Fibroblast of pulmonary artery (primary cell): ENCODE data around the gene PHACTR1.

Experiments used
- DNase-seq: peaks from one replicate; pipeline ENCODE4 v3.0.0-alpha.2; 2010; ENCODE audit warnings: low read depth
- H3K4me3 ChIP-seq: replicated peaks from 2 replicates; pipeline ENCODE4 v1.5.1; 2011; ENCODE audit warnings: low read depth, mild to moderate bottlenecking, control low read depth, low read length, moderate library complexity
- TF ChIP-seq, protein P1 (sequence below): IDR thresholded peaks from 2 replicates; pipeline ENCODE4 v1.5.1; 2011; ENCODE audit warnings: mild to moderate bottlenecking, control low read depth, low read length, inconsistent platforms; ENCODE audit errors: missing control alignments

PHACTR1 gene

DNA sequence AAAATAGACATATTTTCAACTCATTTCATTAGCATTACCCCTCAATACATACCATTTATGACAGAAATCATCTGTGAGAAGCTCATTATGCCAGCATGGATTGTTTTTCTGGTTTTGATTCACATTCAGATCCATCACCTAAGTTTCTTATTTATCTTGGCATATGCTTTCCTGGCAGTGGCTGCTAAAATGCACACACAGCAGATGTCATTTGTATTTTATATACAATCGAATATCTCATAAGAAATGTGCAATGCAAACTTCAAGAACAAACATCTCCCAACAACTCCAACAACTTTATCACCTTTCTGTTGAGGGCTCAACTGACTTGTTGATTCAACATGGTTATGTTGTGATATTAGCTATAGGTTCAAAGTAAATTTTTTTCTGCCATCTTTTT, 208.3 kb downstream of the PHACTR1 start:
- no peak for DNase-seq
- H3K4me3 ChIP-seq, result no peak overlapping the region
- TF ChIP-seq, protein P1, sequence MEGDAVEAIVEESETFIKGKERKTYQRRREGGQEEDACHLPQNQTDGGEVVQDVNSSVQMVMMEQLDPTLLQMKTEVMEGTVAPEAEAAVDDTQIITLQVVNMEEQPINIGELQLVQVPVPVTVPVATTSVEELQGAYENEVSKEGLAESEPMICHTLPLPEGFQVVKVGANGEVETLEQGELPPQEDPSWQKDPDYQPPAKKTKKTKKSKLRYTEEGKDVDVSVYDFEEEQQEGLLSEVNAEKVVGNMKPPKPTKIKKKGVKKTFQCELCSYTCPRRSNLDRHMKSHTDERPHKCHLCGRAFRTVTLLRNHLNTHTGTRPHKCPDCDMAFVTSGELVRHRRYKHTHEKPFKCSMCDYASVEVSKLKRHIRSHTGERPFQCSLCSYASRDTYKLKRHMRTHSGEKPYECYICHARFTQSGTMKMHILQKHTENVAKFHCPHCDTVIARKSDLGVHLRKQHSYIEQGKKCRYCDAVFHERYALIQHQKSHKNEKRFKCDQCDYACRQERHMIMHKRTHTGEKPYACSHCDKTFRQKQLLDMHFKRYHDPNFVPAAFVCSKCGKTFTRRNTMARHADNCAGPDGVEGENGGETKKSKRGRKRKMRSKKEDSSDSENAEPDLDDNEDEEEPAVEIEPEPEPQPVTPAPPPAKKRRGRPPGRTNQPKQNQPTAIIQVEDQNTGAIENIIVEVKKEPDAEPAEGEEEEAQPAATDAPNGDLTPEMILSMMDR, result no peak

DNA sequence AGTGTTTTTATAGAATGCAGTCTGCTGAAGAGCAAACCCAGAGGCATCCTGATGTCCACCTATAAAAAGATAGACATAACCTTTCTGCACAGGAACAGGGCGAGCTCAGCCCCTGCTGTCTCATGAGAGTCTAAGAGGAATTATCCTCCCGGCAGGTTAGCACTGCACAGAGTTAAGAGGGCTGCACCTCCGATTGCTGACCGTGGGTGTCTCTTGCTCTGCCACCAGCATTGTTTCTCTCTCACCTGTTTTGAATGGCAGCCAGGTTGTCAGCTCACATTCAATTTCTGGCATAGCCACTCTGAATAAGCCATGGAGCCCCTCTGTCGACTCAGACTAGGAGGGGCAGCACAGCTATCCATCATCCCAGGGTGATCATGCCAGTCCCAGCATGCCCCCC, 211.2 kb downstream of the PHACTR1 start:
- TF ChIP-seq, protein P1, result no peak
- H3K4me3 ChIP-seq, result no peak overlapping the region
- DNase-seq, result no peak

DNA sequence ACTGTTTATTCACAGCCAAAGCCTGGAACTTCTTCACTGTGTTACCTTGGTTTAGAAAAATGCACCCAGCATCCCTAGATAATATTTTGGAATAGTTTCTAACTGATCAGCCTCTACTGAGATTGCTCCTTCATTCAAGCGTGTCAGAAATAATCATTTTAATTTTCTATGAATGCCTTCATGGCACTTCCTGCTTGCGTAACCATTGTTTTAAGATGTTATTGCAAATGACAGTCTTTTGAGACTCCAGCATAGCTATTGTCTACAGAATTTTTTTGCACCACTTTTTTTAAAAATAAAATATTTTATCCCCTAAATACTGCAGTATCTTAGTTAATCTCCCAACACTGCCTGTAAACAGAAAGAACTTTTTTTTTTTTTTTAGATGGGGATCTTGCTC, 213.1 kb downstream of the PHACTR1 start:
- no peak for DNase-seq
- TF ChIP-seq, protein P1, result no peak

DNA sequence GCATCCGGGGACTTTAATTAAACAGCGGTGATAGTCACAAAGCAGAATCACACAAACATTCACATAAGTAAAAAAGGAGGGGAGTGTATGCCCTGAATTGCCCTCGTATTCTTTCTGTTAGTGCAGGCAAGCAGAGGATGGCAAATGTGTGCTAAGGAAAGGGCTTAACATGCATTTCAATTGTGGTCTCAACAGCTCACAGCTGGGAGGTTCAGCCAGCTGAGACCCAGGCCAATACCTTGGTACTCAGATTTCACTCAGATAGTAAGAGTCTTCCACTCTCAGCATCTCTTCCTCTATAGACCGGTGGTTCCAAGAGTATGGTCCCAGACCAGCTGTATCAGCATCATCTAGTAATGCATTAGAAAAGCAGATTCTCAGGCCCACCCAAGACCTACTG, 215.1 kb downstream of the PHACTR1 start:
- no peak overlapping the region for H3K4me3 ChIP-seq
- DNase-seq, result no peak
- TF ChIP-seq, protein P1, result no peak

More for the DNA sequence above, 213.1 kb downstream of the PHACTR1 start:
- no peak overlapping the region for H3K4me3 ChIP-seq

DNA sequence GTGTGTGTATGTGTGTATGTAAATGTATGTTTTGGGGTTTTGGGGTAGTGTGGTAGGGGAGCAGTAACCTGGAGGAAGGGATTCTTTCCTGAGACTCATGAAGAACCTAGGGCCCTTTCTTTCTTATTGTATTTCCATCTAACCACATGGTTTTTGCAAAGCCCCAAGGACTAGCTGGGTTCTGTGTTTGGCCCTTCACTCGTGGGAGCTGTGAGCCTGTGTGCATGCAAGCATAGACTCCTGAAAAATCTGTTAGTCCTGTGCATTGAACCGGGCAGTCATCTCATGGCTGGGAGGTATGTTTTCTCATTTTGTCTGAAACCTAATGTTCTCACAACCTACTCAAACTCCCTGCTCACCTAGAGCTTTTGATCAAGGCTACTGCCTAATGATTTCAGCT, 219.1 kb downstream of the PHACTR1 start:
- DNase-seq, result no peak
- H3K4me3 ChIP-seq, result no peak overlapping the region
- TF ChIP-seq, protein P1, result no peak

DNA sequence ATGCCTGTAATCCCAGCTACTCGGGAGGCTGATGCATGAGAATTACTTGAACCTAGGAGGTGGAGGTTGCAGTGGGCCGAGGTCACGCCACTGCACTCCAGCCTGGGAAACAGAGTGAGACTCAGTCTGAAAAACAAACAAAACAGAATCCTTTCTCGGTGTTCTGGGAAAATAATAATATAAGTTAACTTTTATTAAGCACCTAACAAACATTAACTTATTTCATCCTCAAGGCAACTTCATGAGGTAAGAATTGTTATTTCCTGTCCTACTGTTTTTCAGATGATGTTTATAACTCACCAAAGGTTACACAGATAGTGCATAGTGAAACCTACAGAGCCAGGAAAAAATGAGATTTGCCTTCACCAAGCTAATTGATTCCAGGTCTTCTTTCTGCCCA, 221.4 kb downstream of the PHACTR1 start:
- DNase-seq, result no peak
- H3K4me3 ChIP-seq, result no peak overlapping the region
- TF ChIP-seq, protein P1, result no peak

DNA sequence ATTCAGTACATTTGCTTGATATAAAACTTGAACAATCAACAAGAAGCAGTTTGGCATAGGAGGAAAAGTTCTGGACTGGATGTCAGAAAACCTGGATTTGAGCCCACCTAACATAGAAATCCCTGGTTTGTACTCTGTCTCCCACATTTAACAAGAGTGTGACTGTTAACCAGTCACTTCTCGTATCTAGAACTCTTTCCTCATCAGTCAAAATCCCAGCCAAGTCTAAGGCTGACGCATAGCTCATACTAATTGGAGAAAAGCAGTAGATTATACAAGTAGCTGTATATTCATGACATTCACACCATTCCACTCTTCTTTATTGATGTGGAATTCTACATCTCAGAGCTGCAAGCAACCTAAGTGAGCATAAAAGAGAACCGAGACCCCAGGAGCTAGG, 222.7 kb downstream of the PHACTR1 start:
- DNase-seq, result peak; percentile 57

More for the DNA sequence above, 222.7 kb downstream of the PHACTR1 start:
- no peak overlapping the region for H3K4me3 ChIP-seq
- TF ChIP-seq, protein P1, result no peak
